ENCODE measurements around the gene UBXN4. TPM values are rescaled to one million over a fixed set of nuclear protein-coding genes. Genes with fewer than 3 reads are reported as not detected.
A peak's percentile ranks its signal among the peaks of the same experiment; 100 is the strongest.

UBXN4 gene
- total RNA-seq, 4 donors from 2014 or later = 60.2 to 102 (median 78.3) TPM

DNA sequence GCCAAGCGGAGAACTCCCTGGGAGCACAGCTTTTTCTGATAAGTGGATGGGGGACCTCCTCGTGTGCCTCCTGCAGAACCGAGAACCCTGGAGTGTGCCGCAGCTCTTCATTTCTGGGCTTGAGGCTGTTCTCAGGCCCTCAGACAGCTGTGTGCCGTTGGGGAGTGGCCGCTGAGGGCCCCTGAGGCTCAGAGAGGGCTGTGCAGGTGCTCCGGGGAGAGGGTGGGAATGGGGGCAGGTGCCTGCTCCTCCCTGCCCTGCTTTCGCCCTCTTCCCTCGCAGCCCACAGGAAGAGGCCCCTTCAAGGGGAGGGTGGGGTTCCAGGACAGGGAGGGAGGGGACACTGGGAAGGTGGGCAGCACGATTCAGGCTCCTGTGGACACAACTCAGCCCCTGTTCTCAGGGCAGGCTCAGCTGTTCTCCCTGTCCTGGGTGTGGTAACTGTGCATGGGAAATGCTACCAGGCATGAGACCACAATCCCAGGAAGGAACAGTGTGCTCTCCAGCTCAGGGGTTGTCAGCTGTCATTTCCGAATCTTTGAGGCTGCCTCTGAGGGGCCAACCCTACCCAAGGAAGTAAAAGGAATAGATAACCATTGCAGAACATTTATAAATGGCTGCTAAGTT lies 84.0 kb downstream of the UBXN4 start:
- TF ChIP-seq POLR2A (IDR thresholded peaks at IDR 0.05) = no peak
- TF ChIP-seq, protein P1, sequence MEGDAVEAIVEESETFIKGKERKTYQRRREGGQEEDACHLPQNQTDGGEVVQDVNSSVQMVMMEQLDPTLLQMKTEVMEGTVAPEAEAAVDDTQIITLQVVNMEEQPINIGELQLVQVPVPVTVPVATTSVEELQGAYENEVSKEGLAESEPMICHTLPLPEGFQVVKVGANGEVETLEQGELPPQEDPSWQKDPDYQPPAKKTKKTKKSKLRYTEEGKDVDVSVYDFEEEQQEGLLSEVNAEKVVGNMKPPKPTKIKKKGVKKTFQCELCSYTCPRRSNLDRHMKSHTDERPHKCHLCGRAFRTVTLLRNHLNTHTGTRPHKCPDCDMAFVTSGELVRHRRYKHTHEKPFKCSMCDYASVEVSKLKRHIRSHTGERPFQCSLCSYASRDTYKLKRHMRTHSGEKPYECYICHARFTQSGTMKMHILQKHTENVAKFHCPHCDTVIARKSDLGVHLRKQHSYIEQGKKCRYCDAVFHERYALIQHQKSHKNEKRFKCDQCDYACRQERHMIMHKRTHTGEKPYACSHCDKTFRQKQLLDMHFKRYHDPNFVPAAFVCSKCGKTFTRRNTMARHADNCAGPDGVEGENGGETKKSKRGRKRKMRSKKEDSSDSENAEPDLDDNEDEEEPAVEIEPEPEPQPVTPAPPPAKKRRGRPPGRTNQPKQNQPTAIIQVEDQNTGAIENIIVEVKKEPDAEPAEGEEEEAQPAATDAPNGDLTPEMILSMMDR (IDR thresholded peaks at IDR 0.05) = no peak
- H3K4me1 ChIP-seq = no peaks in the 10 kb centered on the region
- H3K36me3 ChIP-seq = no peaks in the 10 kb centered on the region
- H3K27ac ChIP-seq = no peak overlapping the region
- peaks cover 0 to 6% (median 0%) of the 10 kb centered on the region in 4 donors for H3K9me3 ChIP-seq
- H3K27me3 ChIP-seq = no peaks in the 10 kb centered on the region
- H3K4me3 ChIP-seq = no peak overlapping the region
- no peak for DNase-seq

DNA sequence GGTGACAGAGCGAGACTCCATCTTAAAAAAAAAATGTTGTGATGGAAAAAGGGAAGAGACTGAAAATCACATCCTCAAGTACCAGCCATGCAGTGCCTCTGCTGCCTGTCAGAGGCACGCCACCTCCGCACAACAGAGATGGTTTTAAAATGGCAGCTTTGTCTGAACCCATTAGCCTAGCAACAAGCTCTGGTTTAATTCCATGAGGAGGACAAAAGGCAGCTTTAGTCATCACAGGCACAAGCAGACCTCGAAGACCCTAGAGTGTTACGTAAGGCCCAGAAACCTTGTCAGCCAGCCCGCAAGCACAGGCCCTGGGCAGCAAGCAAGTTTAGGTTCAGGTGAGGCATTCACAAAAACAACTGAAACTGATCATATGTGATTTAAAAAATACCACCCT lies 84.9 kb downstream of the UBXN4 start:
- H3K36me3 ChIP-seq = no peaks in the 10 kb centered on the region
- DNase-seq = no peak
- no peak overlapping the region for H3K4me3 ChIP-seq
- H3K27ac ChIP-seq = no peak overlapping the region
- TF ChIP-seq, protein P1 (IDR thresholded peaks at IDR 0.05) = no peak
- no peak for TF ChIP-seq POLR2A (IDR thresholded peaks at IDR 0.05)
- peaks cover 0 to 6% (median 0%) of the 10 kb centered on the region in 4 donors for H3K9me3 ChIP-seq
- peaks cover 0 to 6% (median 0%) of the 10 kb centered on the region in 4 donors for H3K4me1 ChIP-seq
- H3K27me3 ChIP-seq = no peaks in the 10 kb centered on the region

DNA sequence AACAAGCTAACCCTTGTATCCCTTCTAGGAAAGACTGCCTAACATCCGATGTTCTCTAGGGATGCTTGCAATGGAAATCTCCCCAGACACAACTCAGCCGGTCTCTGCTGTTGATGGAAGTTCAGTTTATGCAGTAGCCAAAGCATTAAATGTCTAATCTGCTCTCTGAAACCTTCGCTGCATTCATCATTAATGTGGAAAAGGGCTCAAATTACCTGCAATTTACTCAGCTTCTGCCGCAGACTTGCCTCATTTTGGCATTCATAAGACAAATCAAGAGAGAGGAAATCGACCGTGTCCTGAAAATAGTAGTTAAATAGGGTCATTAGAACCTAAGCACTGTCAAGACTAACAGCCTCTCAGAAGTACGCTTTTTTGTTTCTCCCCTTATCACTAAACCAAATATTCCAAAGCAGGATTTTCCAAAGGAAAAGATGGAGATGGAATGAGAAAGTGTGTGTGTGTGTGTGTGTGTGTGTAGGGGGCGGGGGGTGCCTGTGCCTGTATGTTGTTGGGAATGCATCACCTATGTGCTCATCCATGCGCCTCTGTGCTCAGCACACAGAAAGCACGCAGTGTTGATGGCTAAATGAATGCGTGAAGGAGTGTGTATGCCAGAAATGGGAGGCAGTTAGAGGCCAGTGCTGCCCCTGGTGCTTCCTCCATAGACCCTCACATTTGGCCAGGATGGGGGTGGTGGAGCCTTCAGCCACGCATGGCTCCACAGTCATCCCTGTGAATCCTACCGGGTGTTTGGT lies 87.9 kb downstream of the UBXN4 start:
- Histone ChIP-seq H3K36me3 (no peaks in the 10 kb centered on the region), H3K4me1 (peaks cover 0 to 6% (median 0%) of the 10 kb centered on the region in 4 donors), H3K4me3 (no peak overlapping the region), H3K9me3 (no peaks in the 10 kb centered on the region), H3K27ac (no peak overlapping the region), H3K27me3 (no peaks in the 10 kb centered on the region)
- TF ChIP-seq, protein P1 (IDR thresholded peaks at IDR 0.05) = no peak
- DNase-seq = no peak

DNA sequence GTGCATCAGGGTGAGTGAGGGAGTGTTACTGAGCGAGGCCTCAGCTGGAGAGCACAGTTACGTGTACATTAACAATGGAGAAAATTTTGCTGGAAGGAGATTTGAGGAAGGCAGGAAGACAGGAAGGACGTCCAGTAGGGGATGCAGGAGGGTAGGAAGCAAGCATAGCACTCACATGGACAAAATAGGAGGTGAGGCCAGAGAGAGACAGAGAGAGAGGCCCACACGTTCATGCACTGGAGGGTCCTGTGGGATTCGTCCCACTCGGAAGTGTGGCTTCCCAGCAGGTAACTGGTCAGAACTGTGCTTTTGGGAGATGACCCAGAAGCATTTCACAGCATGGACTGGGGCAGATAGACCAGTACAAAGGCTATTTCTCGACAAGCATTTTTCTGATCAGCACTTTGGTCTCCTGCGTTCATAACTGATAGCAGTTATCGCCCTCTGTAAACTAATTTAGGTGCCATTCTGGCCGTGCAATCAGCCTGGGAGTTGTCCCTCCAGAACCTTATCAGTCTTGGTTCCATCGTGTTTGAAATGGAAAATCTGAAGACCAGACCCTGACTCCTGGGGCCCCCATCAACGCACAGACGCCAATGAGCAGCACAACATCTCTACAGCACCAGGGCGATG lies 89.6 kb downstream of the UBXN4 start:
- TF ChIP-seq POLR2A (IDR thresholded peaks at IDR 0.05) = no peak
- no peaks in the 10 kb centered on the region for H3K9me3 ChIP-seq
- no peak overlapping the region for H3K4me3 ChIP-seq
- H3K27me3 ChIP-seq = no peaks in the 10 kb centered on the region
- peak overlapping the region in 1 of 4 donors; percentile 25 for H3K27ac ChIP-seq
- peaks cover 0 to 6% (median 0%) of the 10 kb centered on the region in 4 donors for H3K4me1 ChIP-seq
- H3K36me3 ChIP-seq = no peaks in the 10 kb centered on the region
- no peak for DNase-seq

DNA sequence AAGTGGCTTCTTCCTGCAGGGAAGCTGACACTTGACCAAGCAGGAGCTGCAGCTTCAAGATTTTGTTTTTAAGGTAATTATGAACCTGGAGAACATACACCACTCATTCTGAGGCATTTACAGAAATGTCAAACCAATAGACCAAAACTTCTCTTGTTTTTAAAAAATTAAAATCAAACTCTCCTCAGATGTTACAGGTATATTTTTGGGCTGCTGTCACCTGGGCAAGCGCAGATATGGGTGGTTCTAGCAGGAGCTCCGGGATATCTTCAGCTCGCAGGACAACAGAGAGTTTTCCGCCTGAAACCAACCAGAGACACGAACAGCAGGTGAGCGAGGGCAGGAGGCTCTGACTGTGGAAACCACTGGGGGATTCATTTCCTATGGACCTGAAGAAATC lies 91.2 kb downstream of the UBXN4 start:
- H3K4me3 ChIP-seq = no peak overlapping the region
- no peaks in the 10 kb centered on the region for H3K36me3 ChIP-seq
- no peak overlapping the region for H3K27ac ChIP-seq
- no peak for DNase-seq
- H3K27me3 ChIP-seq = no peaks in the 10 kb centered on the region
- TF ChIP-seq, protein P1 (IDR thresholded peaks at IDR 0.05) = no peak
- no peak for TF ChIP-seq POLR2A (IDR thresholded peaks at IDR 0.05)
- H3K9me3 ChIP-seq = no peaks in the 10 kb centered on the region
- peaks cover 0 to 6% (median 0%) of the 10 kb centered on the region in 4 donors for H3K4me1 ChIP-seq

Small RNA genes within 50 kb of the gene (small RNA-seq; reads per million reads assigned to genes)
- 0 reads per million in 2 donors for gene RF00019

Other genes starting within 250 kb of the UBXN4 start
- 1 to 10 TPM; 1.6 to 7.4 (median 2.8) TPM for gene ZRANB3, start 210.6 kb upstream of the UBXN4 start, total RNA-seq
- gene R3HDM1, start 210.4 kb upstream of the UBXN4 start, total RNA-seq = 10 to 100 TPM; 15.9 to 88.3 (median 25.0) TPM
- 10 to 100 TPM; 12.6 to 73.5 (median 25.5) TPM for gene LCT, start 95.3 kb downstream of the UBXN4 start, total RNA-seq
- gene MCM6, start 134.6 kb downstream of the UBXN4 start, total RNA-seq = 10 to 100 TPM in 3 of 4 donors, 1 to 10 TPM in 1; 8.8 to 38.8 (median 14.5) TPM
- gene DARS1, start 243.8 kb downstream of the UBXN4 start, total RNA-seq = 10 to 100 TPM; 27.5 to 75.9 (median 30.6) TPM

Measured in Peyer's patch (tissue), 4 donors.